Neural cell (in vitro differentiated cells): ENCODE results near the gene STK38. TPM values are rescaled to one million over a fixed set of nuclear protein-coding genes. Genes with fewer than 3 reads are reported as not detected.
A peak's percentile ranks its signal among the peaks of the same experiment; 100 is the strongest.

Experiments
- H2AFZ ChIP-seq: fragments of 200-600, 300-800 bp; sonication (generic), shearing (Covaris generic); 2 replicates; pipeline ENCODE4 v1.6.0; 2014; ENCODE audit warnings: low read depth, mild to moderate bottlenecking, antibody characterized with exemption, low read length, moderate library complexity
- H3F3A ChIP-seq: fragments of 200-600 bp; shearing (Covaris generic); 2 replicates; pipeline ENCODE4 v1.6.1; 2016; ENCODE audit warnings: mild to moderate bottlenecking, moderate library complexity, mixed read lengths, antibody characterized with exemption, low read length; ENCODE audit not compliant: insufficient read depth, poor library complexity, severe bottlenecking
- H3K27ac ChIP-seq: fragments of 200-600, 300-800 bp; sonication (generic), shearing (Covaris generic); 2 replicates; pipeline ENCODE4 v1.5.1; 2014; ENCODE audit warnings: mild to moderate bottlenecking, low read length, moderate library complexity
- H3K27me3 ChIP-seq: fragments of 300-800, 200-600 bp; sonication (generic), shearing (Covaris generic); 2 replicates; pipeline ENCODE4 v1.6.0; 2014; ENCODE audit warnings: mild to moderate bottlenecking, low read depth, low read length, moderate library complexity; ENCODE audit not compliant: insufficient read depth
- H3K36me3 ChIP-seq: fragments of 300-800, 200-600 bp; sonication (generic), shearing (Covaris generic); 2 replicates; pipeline ENCODE4 v1.5.1; 2014; ENCODE audit warnings: mild to moderate bottlenecking, antibody characterized with exemption, low read length, moderate library complexity; ENCODE audit not compliant: insufficient read depth
- H3K4me2 ChIP-seq: fragments of 300-800, 200-600 bp; sonication (generic), shearing (Covaris generic); 2 replicates; pipeline ENCODE4 v1.6.0; 2014; ENCODE audit warnings: mild to moderate bottlenecking, low read length
- H3K4me3 ChIP-seq: fragments of 300-800, 200-600 bp; sonication (generic), shearing (Covaris generic); 2 replicates; pipeline ENCODE4 v1.5.1; 2014; ENCODE audit warnings: mild to moderate bottlenecking, low read length, moderate library complexity
- H3K79me2 ChIP-seq: fragments of 200-600 bp; shearing (Covaris generic); replicated peaks from 2 replicates; pipeline ENCODE4 v1.6.0; 2014; ENCODE audit warnings: mild to moderate bottlenecking, low read length, moderate library complexity; ENCODE audit not compliant: insufficient read depth
- H3K9ac ChIP-seq: fragments of 300-800, 200-600 bp; sonication (generic), shearing (Covaris generic); 2 replicates; pipeline ENCODE4 v1.6.1; 2016; ENCODE audit warnings: mild to moderate bottlenecking, low read length, mixed read lengths
- H3K9me2 ChIP-seq: fragments of 200-600 bp; shearing (Covaris generic); 2 replicates; pipeline ENCODE4 v1.6.1; 2016; ENCODE audit warnings: mild to moderate bottlenecking, low read length, mixed read lengths; ENCODE audit not compliant: insufficient read depth
- H3K9me3 ChIP-seq: fragments of 200-600, 300-800 bp; sonication (generic), shearing (Covaris generic); 2 replicates; pipeline ENCODE4 v1.6.1; 2016; ENCODE audit warnings: mild to moderate bottlenecking, mixed run types, low read length, moderate library complexity, mixed read lengths
- H4K20me1 ChIP-seq: fragments of 200-600 bp; shearing (Covaris generic); 2 replicates; pipeline ENCODE4 v1.6.1; 2016; ENCODE audit warnings: mild to moderate bottlenecking, mixed run types; ENCODE audit not compliant: insufficient read depth
- EP300 ChIP-seq: fragments of 450-650 bp; conservative IDR thresholded peaks from 2 replicates; pipeline ENCODE4 v1.6.1; 2014; ENCODE audit warnings: antibody characterized with exemption, mild to moderate bottlenecking, moderate library complexity; ENCODE audit not compliant: poor library complexity, severe bottlenecking
- EZH2 ChIP-seq: fragments of 200-600, 300-800 bp; shearing (Covaris generic), sonication (generic); IDR thresholded peaks from 2 replicates; pipeline ENCODE4 v1.6.1; 2014; ENCODE audit warnings: antibody characterized with exemption, low read length, borderline replicate concordance, mild to moderate bottlenecking; ENCODE audit not compliant: insufficient read depth, poor library complexity, severe bottlenecking
- MXI1 ChIP-seq: fragments of 450-650 bp; conservative IDR thresholded peaks from 2 replicates; pipeline ENCODE4 v1.6.1; 2014; ENCODE audit warnings: antibody characterized with exemption, mild to moderate bottlenecking; ENCODE audit not compliant: poor library complexity, severe bottlenecking
- POLR2AphosphoS5 ChIP-seq: IDR thresholded peaks from 2 replicates; pipeline ENCODE4 v1.6.1; 2012
- RAD21 ChIP-seq: fragments of 450-650 bp; conservative IDR thresholded peaks from 2 replicates; pipeline ENCODE4 v1.6.1; 2014; ENCODE audit warnings: antibody characterized with exemption, mild to moderate bottlenecking, moderate library complexity
- SMC3 ChIP-seq: fragments of 450-650 bp; conservative IDR thresholded peaks from 2 replicates; pipeline ENCODE4 v1.6.1; 2014; ENCODE audit warnings: antibody characterized with exemption, mild to moderate bottlenecking, moderate library complexity; ENCODE audit not compliant: poor library complexity
- TAF1 ChIP-seq: IDR thresholded peaks from 2 replicates; pipeline ENCODE4 v1.6.1; 2012; ENCODE audit warnings: low read depth
- polyA plus RNA-seq: library from polyadenylated mRNA; depleted of rRNA; stranded (reverse); fragments of >200 nt; gene quantifications from 2 replicates; pipeline ENCODE4 v1.2.3, GENCODE V29; 2014
- TF ChIP-seq, protein P1 (sequence below): fragments of 450-650 bp; IDR thresholded peaks from 2 replicates; pipeline ENCODE4 v1.5.1; 2014; ENCODE audit warnings: antibody characterized with exemption, mild to moderate bottlenecking, moderate library complexity; ENCODE audit not compliant: poor library complexity, severe bottlenecking
- TF ChIP-seq, protein P2 (sequence below): IDR thresholded peaks from 2 replicates; pipeline ENCODE4 v1.6.1; 2012; ENCODE audit warnings: borderline replicate concordance

The STK38 gene
- polyA plus RNA-seq, 1 donor from 2014 or later: 58.7 TPM

DNA sequence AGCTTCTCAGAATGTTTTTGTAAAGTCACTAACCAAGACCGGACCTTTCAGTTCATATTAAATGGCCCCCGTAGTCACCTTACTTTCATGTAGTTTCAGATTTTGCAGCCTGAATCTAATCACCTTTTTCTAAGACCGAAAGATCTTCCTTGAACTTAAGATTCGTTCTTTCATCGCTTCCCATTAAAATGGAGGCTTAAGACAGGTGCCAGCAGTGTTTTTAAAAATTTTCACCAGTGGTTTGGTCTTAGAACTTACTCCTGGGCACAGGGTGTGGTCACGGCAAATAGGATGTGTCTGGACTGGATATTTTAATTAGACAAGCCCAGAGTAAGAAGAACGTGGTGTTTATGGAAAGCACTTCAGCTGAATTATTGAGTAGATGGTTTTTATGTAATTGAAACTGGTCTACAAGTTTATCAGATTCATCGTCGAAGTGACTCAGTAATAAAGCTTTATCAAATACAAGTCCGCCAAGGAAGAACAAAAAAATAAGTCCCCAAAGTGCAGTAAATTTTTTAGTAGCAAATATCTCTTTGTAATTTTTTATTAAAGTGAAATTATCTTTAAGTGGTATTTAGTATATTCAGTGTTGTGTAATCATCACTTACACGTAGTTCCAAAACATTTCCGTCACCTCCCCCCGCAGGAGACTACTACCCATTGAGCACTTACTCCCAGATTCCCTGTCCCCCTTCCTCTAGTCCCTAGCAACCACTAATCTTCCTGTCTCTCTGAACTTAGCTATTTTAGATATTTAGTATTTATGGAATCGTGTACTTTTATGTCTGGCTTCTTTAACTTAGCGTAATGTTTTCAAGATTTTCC lies 47.8 kb upstream of the STK38 start:
- H3K27ac ChIP-seq: peak overlapping the region; percentile 99
- no peaks in the 10 kb centered on the region for H3K27me3 ChIP-seq
- peaks cover 46% of the 10 kb centered on the region for H4K20me1 ChIP-seq
- H3K79me2 ChIP-seq: peaks cover 56% of the 10 kb centered on the region
- peak overlapping the region; percentile 28 for H2AFZ ChIP-seq
- H3K9ac ChIP-seq: peak overlapping the region; percentile 91
- peaks cover 29% of the 10 kb centered on the region for H3K36me3 ChIP-seq
- no peaks in the 10 kb centered on the region for H3K9me2 ChIP-seq
- peaks cover 11% of the 10 kb centered on the region for H3F3A ChIP-seq
- H3K4me3 ChIP-seq: peak overlapping the region; percentile 72
- no peak overlapping the region for H3K4me2 ChIP-seq
- H3K9me3 ChIP-seq: no peaks in the 10 kb centered on the region
- no peak for TF ChIP-seq MXI1
- no peak for TF ChIP-seq SMC3
- TF ChIP-seq EZH2: no peak
- TF ChIP-seq, protein P1, sequence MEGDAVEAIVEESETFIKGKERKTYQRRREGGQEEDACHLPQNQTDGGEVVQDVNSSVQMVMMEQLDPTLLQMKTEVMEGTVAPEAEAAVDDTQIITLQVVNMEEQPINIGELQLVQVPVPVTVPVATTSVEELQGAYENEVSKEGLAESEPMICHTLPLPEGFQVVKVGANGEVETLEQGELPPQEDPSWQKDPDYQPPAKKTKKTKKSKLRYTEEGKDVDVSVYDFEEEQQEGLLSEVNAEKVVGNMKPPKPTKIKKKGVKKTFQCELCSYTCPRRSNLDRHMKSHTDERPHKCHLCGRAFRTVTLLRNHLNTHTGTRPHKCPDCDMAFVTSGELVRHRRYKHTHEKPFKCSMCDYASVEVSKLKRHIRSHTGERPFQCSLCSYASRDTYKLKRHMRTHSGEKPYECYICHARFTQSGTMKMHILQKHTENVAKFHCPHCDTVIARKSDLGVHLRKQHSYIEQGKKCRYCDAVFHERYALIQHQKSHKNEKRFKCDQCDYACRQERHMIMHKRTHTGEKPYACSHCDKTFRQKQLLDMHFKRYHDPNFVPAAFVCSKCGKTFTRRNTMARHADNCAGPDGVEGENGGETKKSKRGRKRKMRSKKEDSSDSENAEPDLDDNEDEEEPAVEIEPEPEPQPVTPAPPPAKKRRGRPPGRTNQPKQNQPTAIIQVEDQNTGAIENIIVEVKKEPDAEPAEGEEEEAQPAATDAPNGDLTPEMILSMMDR: no peak
- TF ChIP-seq EP300: no peak

DNA sequence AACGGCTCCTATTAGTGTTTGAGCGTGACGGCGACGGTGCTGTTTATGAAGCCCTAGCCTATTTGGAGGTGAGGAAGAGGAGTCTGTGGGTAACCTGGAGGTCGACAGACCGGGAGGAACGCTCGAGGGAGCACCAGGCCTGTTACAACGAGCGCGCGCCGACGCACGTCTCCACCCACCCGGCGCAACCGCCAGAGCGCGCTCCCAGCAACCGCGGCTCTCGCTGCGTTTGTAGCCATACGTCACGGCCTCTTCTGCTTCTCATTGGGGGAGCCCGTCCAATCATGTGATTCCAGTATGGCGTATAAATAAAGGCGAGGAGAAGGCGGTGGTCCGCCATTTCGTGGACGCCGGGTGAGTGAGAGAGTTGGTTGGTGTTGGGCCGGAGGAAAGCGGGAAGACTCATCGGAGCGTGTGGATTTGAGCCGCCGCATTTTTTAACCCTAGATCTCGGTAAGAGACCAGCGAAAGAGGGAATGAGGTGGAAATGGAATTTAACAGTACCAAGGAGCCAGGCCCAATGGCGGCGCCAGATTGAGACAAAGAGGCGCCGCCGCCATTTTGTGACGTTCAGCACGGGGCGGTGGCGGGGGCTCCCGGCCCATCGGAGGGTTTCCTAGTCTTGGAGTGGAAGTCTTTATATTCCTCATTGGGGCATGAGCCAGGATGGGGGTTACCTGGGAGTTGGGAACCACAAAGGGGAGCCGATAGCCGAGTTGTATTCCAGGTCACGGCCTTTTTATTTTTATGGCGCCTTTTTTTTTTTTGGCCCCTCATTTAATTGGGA lies 46.9 kb upstream of the STK38 start, which contains the start of gene SRSF3:
SRSF3 (plus strand) TSS at position 334 of the 787 bp plus-strand sequence. CDS start 2,401 bp downstream, outside the sequence.
- Histone ChIP-seq H3K36me3 (peaks cover 21% of the 10 kb centered on the region), H3K9me3 (no peaks in the 10 kb centered on the region), H3K79me2 (peaks cover 48% of the 10 kb centered on the region), H3F3A (peaks cover 11% of the 10 kb centered on the region), H3K27ac (peak within 1 kb of the TSS; percentile 99), H4K20me1 (peaks cover 38% of the 10 kb centered on the region), H3K4me3 (peak within 1 kb of the TSS; percentile 72), H2AFZ (peak within 1 kb of the TSS; percentile 87), H3K9me2 (no peaks in the 10 kb centered on the region), H3K27me3 (no peaks in the 10 kb centered on the region), H3K9ac (peak within 1 kb of the TSS; percentile 91), H3K4me2 (peak within 1 kb of the TSS; percentile 81)
- TF ChIP-seq MXI1 (peak; percentile 61), RAD21 (peak; percentile 59), POLR2AphosphoS5 (peak; percentile 100), EP300 (no peak), TAF1 (peak; percentile 95), EZH2 (no peak), SMC3 (peak; percentile 74)
- TF ChIP-seq, protein P2, sequence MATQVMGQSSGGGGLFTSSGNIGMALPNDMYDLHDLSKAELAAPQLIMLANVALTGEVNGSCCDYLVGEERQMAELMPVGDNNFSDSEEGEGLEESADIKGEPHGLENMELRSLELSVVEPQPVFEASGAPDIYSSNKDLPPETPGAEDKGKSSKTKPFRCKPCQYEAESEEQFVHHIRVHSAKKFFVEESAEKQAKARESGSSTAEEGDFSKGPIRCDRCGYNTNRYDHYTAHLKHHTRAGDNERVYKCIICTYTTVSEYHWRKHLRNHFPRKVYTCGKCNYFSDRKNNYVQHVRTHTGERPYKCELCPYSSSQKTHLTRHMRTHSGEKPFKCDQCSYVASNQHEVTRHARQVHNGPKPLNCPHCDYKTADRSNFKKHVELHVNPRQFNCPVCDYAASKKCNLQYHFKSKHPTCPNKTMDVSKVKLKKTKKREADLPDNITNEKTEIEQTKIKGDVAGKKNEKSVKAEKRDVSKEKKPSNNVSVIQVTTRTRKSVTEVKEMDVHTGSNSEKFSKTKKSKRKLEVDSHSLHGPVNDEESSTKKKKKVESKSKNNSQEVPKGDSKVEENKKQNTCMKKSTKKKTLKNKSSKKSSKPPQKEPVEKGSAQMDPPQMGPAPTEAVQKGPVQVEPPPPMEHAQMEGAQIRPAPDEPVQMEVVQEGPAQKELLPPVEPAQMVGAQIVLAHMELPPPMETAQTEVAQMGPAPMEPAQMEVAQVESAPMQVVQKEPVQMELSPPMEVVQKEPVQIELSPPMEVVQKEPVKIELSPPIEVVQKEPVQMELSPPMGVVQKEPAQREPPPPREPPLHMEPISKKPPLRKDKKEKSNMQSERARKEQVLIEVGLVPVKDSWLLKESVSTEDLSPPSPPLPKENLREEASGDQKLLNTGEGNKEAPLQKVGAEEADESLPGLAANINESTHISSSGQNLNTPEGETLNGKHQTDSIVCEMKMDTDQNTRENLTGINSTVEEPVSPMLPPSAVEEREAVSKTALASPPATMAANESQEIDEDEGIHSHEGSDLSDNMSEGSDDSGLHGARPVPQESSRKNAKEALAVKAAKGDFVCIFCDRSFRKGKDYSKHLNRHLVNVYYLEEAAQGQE: peak; percentile 96
- TF ChIP-seq, protein P1: peak; percentile 75
